Choroid plexus epithelial cell (primary cell): Measurements from ENCODE around the gene TOP3A.
"Not testable (repeated sequence)": the region's sequence is repeated elsewhere in the genome, so short reads cannot be mapped to it uniquely, and the experiment has no call there.

Experiments used
- DNase-seq: peaks from one replicate; pipeline ENCODE4 v3.0.0-alpha.2; 2010; ENCODE audit warnings: low read depth
- H3K4me3 ChIP-seq: 2 replicates; pipeline ENCODE4 v1.5.1; 2011; ENCODE audit warnings: low read depth, mild to moderate bottlenecking, control low read depth, low read length, moderate library complexity
- TF ChIP-seq, protein P1 (sequence below): conservative IDR thresholded peaks from 2 replicates; pipeline ENCODE4 v1.5.1; 2011; ENCODE audit warnings: low read depth, mild to moderate bottlenecking, control low read depth, inconsistent platforms, low read length, moderate library complexity

The TOP3A gene

GRCh38 chr17:18300725-18301480 is 13.9 kb downstream of the TOP3A start:
- H3K4me3 ChIP-seq: no peak overlapping the region
- TF ChIP-seq, protein P1, sequence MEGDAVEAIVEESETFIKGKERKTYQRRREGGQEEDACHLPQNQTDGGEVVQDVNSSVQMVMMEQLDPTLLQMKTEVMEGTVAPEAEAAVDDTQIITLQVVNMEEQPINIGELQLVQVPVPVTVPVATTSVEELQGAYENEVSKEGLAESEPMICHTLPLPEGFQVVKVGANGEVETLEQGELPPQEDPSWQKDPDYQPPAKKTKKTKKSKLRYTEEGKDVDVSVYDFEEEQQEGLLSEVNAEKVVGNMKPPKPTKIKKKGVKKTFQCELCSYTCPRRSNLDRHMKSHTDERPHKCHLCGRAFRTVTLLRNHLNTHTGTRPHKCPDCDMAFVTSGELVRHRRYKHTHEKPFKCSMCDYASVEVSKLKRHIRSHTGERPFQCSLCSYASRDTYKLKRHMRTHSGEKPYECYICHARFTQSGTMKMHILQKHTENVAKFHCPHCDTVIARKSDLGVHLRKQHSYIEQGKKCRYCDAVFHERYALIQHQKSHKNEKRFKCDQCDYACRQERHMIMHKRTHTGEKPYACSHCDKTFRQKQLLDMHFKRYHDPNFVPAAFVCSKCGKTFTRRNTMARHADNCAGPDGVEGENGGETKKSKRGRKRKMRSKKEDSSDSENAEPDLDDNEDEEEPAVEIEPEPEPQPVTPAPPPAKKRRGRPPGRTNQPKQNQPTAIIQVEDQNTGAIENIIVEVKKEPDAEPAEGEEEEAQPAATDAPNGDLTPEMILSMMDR: no peak
- DNase-seq: no peak

- not testable (repeated sequence) for H3K4me3 ChIP-seq, DNase-seq
Measured at GRCh38 chr17:18298061-18298460, 16.7 kb downstream of the TOP3A start.

DNA sequence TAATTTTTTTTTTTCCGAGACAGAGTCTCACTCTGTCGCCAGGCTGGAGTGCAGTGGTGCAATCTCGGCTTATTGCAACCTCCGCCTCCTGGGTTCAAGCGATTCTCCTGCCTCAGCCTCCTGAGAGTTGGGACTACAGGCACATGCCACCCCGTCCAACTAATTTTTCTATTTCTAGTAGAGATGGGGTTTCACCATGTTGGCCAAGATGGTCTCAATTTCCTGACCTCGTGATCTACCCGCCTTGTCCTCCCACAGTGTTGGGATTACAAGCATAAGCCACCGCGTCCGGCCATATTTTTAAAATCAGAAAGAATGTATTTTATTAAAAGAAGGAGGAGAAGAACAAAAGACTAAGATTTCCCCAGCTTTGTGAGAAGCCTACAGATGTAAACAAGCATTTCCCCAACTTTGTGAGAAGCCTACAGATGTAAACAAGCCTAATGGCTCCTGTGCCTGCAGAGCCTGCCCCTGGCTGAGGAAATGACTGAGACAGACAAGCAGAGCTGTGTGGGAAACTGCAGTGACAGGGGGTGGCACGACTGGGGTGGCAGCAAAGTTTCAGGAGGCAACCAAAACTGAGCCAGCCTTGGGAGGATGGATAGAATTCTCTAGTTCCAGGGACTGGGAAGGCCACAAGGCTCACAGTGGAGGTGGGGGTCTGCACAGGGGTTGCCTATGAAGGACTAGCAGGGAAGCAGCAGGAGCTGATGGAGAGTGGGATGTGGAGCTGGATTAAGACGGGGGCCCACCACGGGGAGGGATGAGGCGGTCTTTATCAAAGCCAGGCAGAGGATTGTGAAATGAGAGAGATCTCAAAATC is 22.9 kb downstream of the TOP3A start:
- TF ChIP-seq, protein P1: no peak

DNA sequence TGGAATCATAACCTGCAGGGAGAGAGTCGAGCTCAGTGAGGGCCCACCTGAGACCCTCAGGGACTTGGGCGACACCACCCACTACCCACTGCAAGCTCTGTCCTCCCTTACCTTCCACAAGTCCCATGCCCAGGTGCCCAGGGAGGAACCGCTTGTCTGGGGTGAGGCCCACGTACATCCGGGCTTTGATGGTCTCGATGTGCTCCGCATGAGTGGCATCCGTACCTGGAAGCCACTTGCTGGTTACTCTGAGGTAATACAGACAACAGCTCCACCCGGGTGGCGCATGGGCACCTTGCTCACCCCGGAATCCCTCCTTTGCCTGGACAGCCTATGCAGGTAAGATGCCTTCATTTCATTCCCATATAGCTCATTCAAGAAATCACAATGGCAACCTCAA is 29.5 kb downstream of the TOP3A start:
- TF ChIP-seq, protein P1: no peak
- DNase-seq: no peak
- H3K4me3 ChIP-seq: no peak overlapping the region

More for the DNA sequence above, 22.9 kb downstream of the TOP3A start:
- H3K4me3 ChIP-seq: no peak overlapping the region
- no peak for DNase-seq

- DNase-seq: no peak
- TF ChIP-seq, protein P1: no peak
Measured at GRCh38 chr17:18281788-18282187, 33.0 kb downstream of the TOP3A start.

DNA sequence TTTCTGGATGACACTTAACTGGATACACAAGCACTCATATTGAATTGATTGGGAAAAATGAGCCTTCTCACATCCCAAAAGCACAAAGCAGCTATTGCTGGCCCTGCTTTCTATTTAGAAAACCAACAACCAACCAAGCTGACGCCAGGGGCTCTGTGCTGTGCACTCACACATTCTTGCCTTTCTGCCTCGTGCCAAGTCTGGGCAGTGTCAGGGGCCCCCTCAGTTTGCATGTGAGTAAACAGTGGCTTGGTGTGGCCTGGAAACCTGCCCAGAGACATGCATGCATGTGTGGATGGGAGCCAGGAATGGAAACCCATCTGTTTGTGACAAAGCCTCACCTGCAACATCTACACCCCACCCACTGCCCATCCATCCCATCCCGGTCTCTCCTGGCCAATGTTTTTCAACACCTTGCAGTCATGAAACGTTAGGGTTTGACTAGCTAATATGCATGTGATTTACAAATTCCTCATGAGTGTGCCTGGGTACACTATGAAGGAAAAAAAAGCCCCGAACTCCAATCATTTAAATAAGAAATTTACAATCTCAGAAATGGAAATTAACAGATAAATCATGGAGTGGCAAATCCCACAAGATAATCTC is 33.9 kb downstream of the TOP3A start:
- peak; percentile 42 for DNase-seq
- no peak overlapping the region for H3K4me3 ChIP-seq
- TF ChIP-seq, protein P1: no peak

More at GRCh38 chr17:18281788-18282187, 33.0 kb downstream of the TOP3A start:
- H3K4me3 ChIP-seq: no peak overlapping the region

DNA sequence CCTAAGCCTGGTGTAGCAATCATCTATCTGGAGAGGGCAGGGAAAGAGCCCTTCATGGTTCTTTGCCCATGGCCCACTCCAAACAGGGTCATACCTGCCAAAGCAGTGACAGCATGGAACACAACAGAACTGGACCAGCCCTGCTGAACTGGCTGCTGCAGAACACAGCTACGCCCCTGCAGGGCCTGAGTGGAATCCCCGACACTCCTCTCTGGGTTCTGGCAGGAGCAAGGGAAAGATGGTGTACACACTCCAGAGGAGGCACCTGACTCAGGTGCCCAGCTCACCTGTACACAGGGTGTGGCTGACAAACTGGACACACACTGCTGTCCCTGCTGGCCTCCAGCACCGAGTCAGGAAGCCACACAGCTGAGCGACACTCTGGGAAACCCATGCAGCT is 34.5 kb downstream of the TOP3A start:
- DNase-seq: no peak
- H3K4me3 ChIP-seq: no peak overlapping the region
- TF ChIP-seq, protein P1: no peak
